HG03095 (cell line): ENCODE results near the gene CT47A7.
"Not testable (repeated sequence)": the region's sequence is repeated elsewhere in the genome, so short reads cannot be mapped to it uniquely, and the experiment has no call there.

Experiments
- ATAC-seq: cut with Tn5 transposase; IDR thresholded peaks from one replicate; pipeline ENCODE4 v1.9.1; 2021; ENCODE audit warnings: moderate library complexity; ENCODE audit not compliant: unreplicated experiment

CT47A7 gene

DNA sequence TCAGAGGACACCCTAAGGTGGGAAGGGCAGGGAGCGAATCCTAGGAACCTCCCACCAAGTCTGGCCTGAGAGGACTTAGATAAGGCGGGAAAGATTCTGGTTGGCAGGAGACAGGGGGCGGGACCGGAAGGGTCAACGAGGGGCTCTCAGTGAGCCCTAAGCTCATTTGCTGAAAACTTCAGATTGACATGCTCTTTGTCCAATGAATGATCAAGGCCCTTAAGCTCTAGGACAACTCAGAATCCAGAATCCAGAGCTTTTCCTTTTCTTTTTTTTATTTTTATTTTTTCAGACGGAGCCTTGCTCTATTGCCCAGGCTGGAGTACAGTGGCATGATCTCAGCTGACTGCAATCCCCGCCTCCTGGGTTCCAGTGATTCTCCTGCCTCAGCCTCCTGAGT is at the start of gene CT47A7:
Gene CT47A7 (minus strand): TSS at position 101 of the 400 bp plus-strand sequence. CDS start 255 bp downstream, outside the sequence.
- ATAC-seq = not testable (repeated sequence)

DNA sequence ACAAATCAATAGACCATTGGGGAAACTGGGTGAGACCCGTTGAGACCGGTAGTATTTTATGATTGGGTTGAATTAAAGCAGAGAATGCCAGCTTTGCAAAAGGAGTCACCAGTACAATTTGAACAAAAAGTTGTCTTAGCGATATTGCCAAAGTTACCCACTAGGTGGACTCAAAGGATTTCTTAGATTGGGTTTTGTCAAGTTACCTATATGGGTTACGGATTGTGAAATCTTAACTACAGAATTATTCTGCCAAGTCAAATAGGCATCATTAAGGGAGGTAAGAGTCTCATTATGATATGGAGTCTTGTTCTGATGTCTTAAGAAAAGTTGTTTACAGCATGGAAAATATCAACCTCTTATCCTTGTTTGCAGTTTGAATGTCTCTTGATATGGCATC is 44.2 kb upstream of the CT47A7 start:
- ATAC-seq = no peak

- no peak for ATAC-seq
Observed at GRCh38 chrX:120999413-120999812, 43.0 kb upstream of the CT47A7 start.

DNA sequence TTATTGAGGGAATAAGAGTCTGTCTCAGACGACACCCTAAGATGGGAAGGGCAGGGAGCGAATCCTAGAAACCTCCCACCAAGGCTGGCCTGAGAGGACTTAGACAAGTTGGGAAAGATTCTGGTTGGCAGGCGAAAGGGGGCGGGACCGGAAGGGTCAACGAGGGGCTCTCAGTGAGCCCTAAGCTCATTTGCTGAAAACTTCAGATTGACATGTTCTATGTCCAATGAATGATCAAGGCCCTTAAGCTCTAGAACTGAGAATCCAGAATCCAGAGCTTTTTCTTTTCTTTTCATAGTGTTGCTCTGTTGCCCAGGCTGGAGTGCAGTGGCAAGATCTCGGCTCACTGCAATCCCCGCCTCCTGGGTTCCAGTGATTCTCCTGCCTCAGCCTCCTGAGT is 29.3 kb upstream of the CT47A7 start, which contains the start of gene CT47A1:
Gene CT47A1 (minus strand): TSS at position 101 of the 400 bp plus-strand sequence. CDS start 231 bp downstream, outside the sequence.
- not testable (repeated sequence) for ATAC-seq
